IPS-NIHi11 (cell line): ENCODE results near the gene TMEM234.

Source experiments
- DNase-seq: peaks from one replicate; pipeline ENCODE4 v3.0.0; 2012; ENCODE audit warnings: mixed read lengths, low spot score

The TMEM234 gene

DNA sequence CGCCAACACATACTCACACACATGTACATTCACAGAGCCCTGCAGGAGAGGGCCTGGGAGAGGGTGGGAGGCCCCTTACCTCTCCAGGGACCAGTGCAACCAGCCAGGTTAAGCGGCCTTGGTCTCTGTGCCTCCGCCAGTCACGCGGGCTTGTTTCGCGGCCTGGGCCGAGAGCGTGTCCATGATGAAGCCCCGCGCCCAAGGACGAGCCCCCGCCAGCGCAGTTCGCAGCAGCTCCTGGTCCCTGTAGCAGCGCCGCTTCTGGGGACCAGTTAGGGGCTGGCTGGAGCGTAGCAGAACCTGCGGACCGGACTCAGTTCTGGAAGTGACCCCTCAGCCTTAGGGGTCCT is 17.6 kb upstream of the TMEM234 start:
- no peak for DNase-seq

DNA sequence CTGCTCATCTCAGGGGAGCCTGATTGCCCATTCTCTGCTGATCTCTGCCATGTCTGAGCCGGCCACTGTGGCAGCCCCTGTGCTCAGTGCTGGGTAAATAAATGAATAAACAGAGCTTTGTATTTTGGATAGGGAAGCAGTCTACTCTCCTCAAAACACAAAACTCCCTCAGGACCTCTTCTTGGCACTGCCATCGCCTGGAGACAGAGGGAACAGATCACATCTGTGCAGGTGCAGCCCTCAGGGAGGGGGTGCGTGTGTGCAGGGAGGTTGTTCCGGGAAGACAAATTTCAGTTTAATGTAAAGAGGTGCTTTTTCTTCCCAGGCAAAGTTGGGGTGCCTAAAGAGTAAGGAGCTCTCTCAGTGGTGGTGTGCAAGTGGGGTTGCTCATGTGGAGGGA is 17.2 kb upstream of the TMEM234 start:
- DNase-seq = no peak

DNA sequence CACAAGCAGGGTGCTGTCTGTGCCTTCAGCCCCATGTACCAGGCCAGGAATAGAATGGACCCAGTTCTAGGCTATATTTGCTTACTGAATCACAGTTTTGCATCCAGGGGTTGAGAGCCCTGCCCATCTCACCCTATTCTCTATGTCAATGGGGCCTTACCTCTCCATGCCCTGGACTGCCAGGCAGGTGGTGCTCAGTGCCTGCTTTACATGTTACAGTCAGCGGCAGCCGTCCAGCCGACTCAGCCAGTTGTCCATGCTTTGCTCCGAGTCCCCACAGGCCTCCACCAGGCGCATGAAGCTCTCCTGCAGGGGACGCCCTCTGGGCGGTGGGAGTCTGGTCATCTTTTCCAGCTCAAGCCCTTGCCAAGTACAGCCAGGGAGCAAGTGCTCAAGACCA is 12.6 kb upstream of the TMEM234 start:
- DNase-seq = no peak

DNA sequence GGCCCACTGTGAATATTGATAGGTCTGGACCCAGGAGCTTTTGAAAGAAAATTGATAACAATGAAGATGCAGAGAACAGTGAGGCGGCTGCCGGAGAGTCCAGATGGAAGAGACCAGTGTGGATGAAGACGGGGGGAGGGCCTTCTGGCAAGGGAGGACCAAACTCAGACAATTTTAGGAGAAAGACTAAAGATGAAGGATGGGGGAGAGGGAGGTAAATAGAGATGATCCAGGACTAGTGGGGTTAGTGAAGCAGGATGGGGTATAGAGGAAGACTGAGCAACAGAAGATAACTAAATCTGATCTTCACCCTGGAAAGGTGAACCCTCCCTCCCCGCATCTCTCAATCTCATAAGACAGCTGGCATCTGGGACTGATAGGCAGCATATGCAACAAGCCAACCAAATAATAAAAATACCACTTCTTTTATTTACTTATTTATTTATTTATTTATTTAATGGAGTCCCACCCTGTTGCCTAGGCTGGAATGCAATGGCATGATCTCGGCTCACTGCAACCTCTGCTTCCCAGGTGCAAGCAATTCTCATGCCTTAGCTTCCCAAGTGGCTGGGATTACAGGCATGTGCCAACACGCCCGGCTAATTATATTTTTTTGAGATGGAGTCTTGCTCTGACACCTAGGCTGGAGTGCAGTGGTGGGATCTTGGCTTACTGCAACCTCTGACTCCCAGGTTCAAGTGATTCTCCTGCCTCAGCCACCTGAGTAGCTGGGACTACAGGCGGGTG is 10.6 kb upstream of the TMEM234 start:
- no peak for DNase-seq

DNA sequence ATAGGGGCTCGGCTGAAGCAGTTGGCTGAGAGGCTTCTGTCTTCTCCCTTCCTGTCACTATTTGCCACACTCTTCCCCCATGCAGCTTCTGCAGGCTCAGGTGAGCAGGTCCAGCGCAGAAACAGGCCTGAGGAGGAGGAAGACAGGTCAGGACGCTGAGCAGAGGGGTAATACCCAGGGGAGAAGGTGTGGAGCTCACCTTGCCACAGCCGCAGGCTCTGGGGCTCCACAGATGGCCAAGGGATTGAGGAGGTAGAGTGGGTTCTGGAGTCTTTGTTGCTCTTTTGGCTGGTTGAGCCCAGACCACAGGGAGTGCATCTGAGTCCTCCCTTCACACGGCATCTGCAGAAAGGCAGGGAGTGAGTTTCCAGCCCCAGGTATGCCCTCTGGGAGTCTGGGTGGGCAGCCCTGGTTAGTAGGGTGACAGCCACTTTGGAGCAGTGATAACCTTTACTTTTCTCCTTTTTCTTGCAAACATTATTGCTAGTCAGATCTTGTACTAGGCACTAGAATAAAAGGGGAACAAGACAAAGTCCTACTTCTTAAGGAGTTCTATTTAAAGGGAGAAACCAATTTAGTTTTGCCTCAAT is 9.8 kb upstream of the TMEM234 start:
- no peak for DNase-seq

DNA sequence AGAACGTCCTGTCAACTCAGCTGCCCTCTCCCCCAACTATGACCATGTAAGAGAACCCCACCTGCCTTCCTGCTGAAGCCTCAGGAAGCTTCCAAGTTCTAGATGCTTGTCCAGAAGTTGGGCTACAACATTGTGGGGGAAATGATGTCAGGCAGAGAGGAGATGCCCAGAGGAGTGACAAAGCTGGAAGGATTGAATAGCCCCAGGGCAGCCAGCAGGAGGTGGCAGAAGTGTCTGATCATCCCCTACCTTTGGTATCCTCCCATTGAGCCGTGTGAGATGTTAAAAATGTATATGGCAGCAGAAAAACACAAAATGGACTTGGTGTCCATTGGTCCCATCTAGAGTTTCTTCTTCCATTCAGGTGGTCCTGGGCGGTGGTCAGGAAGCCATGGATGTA is 6.6 kb upstream of the TMEM234 start:
- DNase-seq = no peak

DNA sequence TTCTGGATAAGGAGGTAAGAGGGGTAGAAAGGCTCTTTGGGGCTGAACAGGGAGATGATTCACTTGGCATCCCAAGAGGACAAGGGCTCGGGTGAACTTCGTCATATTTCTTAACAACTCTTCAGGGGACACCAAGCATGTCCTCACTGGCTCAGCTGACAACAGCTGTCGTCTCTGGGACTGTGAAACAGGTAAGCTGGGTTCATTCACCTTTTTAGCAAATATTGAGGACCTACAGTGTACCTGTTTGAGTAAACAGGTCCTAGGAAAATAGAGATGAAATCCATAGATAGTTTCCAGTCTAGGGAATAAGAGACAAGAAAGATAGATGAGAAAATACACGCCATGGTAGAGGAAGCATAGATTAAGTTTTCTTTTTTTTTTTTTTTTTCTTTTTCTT is 2.1 kb upstream of the TMEM234 start:
- DNase-seq = no peak

DNA sequence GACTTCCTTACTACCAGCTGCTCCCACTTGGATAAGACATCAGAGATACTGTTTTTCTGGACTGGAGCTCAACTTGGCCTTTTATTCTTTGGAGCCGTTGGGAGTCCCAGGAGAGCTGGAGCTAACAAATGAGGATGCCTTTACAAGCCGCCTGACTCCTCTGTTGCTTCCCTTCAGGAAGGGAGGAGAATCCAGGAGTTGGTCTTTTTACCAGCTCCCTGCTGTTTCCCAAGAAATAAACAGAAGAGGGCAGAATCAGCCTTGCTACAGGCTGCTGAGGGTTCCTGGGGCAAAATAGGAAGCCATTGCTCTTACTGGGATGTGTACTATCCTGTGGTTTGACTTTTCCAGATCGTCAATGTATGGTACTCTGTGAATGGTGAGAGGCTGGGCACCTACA is 1.5 kb upstream of the TMEM234 start:
- no peak for DNase-seq

DNA sequence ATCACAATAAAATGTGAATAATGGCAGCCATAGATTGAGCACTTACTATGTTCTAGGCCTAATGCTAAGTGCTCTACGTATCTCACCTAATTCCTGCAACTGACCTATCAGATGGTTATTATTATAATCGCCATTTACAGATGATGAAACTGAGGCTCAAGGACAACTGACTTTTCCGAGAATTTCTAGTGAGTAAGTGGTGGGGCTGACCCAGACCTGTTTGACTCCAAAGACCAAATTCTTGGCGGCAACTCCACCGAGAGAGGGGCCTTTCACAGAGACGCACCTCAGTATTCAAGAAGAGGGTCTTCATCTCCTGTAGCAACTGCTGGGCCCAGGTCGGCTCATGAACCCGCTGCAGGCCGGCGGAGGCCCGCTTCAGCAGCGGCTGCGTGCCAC is 573 bp downstream of the TMEM234 start:
- DNase-seq = no peak

DNA sequence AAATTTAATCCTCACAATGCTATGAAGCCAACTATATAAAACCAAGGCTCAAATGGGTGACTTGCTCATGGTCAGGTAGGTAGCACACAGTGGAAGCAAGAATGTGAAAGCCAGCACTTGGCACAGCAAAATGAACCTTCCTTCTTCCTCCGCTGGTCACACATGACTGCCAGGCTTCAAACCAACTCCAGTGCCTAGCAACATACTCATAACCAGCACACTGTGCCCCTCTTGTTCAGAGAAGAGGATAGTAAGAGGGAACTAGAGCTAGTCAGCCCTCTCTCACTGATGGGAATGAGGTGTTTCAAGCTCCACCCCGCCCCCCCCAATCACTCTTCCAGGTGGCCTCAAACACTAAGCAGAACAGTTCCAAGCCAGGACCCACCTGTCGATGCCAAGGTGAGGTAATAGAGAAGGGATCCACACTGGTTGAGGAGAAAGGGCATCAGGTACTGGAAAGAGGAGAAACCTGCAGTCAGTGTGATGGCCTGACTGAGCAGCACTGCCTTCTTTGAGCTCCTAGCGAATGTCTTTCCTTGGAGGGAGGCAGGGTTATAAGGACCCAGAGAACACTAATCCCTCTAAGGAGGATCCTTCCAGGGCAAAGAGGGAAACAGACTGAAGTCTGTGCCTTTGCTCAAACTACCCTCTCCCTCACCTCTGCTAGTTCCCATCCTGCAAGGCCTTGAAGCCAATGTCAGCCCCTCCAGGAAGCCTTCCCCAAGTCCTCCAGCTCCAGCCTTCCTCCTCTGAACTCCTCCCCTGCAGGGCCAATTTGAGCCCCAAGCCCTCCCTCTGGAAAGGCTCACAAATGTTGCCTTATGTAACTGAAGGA is 1.2 kb downstream of the TMEM234 start:
- DNase-seq = no peak

DNA sequence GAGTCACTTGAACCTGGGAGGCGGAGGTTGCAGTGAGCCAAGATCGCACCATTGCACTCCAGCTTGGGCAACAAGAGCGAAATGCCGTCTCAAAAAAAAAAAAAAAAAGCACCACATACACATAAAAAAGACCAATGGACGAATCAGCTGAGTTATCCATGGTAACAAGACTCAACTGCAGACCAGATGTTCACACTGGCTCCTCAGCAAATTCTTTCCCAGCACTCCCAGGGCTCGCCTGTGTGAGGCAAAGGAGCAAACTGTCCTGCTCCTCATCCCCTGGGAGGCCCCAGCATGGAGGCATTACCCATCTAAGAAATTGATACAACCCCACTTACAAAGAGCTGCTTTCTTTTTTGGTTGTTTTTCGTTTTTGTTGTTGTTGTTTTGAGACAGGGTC is 3.1 kb downstream of the TMEM234 start:
- DNase-seq = no peak

DNA sequence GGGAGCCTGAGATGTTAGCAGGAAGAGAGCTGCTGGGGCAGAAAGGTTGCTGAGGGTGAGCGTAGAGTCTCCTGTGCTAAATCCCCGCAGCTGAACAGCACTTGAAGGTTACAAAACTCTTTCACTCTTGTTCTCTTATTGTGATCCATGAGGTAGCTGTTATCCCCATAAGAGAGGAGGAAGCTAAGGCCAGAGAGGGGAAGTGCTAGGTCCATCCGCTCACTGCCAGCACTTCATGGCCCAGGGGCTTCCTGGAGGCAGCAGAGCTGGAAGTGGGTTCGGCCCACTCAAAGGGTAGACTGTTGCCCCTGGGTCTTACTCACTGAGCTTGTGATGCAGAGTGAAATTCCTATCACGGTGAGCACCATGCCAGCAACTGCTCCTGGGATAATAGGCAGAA is 5.6 kb downstream of the TMEM234 start:
- no peak for DNase-seq

DNA sequence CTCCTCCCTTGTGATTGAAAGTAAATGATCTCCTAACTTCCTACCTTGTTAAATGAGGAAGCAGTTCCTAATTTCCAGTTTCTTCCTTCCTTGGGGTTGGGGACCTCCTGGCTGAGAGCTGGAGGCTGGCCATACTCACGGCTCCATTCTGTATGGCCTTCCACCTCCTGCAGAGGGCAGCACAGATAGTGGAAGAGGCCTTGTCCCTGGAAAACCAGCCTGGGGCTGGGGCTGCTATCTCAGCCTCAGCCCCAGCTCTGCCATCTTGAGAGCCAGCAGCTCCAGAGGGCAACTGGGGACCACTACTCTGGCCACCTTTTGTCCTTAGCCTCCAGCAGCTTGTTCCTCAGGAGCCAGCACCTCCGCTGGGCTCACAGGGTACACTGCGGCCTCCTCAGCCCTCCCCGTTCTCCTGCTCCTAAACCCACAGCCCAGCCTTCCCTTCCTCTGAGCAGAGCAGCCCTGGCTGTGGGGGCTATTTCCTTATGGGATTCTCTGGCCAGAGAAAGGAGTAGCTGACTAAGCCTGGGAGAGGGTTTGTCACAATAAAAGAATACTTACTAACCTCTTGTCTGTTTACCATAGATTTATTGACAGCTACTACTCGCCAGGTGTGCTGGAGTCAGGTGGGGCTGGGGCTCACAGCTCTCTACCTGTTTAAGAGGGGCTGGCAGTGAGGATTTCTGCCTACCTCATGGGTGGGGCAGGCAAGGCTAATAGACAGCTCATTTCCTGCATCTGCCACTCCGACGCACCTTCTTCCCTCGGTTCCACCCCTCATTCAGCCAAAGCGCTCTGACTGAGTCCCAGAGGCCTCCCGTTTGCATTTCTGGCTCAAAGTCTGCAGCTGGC is 6.3 kb downstream of the TMEM234 start:
- DNase-seq = peak; percentile 81

DNA sequence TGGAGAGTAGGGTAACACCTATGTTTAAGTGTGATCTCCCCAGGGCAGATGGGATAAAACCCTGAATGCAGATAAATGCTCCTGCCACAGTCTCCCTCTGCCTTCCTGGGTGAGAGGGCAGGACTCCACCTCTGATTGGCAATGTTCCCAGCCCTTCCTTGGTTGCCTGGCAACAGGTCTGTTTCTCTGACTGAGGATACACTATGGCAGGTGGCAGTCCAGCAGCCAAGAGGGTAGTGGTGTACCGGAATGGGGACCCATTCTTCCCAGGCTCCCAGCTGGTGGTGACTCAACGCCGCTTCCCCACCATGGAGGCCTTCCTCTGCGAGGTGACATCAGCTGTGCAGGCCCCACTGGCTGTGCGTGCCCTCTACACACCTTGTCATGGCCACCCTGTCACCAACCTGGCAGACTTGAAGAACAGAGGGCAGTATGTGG is 13.2 kb downstream of the TMEM234 start, which contains the start of gene DCDC2B:
Gene DCDC2B, plus strand, starts transcription at position 199 of the 438 bp plus-strand sequence. Its CDS starts 5 bp downstream, at position 204.
- peak; percentile 33 for DNase-seq

DNA sequence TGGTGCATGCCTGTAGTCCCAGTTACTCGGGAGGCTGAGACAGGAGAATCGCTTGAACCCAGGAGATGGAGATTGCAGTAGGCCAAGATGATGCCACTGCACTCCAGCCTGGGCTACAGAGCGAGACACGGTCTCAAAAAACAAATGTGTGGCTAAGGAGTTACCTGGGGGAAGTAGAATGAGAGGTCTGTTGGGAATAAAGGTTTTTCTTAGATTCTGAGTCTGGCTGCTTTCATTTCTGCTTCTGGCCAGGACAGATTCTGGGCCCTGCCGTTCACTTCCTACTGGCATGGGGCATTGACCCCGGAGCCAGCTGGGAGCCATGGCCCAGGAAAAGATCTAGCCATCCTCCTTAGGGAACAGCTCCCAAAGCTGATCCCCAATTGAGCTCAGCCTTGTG is 13.7 kb downstream of the TMEM234 start:
- DNase-seq = no peak

DNA sequence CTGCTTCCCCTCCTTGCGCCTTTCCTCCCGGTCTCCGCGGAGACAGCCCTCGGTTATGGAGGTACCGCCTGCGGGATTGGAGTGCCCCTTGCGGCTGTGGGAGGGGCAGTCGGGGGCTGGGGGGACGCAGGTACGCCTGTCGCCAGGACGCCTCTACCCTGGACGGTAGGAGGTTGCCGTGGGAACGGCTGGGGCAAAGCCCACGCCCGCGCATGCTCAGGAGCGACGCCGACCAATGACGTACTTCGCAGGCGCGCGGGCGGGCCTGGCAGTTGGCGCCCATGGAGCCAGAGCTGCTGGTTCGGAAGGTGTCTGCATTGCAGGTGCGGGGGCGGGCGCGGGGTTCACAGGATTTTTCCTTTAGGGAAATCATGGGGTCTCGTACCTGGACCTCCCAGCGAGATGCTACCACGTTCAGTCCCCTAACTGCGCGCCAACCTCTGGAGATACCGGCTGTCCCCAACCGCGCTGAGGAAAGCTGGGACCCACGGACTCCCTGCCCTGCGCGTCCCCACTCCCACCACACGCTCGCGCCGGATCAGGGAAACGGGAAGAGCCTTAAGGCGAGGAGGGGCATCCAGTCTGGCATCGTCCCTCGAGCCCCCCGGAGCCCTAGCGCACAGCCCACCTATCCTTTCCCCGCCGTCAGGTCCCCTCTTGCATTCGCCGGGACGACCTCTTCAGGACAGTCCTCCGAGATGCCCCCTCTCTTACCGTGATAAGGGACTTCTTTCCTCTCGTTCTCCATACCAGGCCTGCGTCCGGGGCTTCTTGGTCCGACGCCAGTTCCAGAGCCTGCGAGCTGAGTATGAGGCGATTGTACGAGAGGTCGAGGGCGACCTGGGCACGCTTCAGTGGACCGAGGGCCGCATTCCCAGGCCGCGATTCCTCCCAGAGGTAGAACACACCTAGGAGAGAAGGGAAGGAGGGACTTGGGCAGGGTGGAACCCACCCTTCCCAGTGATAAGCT is 16.5 kb downstream of the TMEM234 start, which contains the start of gene IQCC:
Gene IQCC, plus strand, starts transcription at position 271 of the 970 bp plus-strand sequence. Its CDS starts 11 bp downstream, at position 282.
- DNase-seq = peak; percentile 97

DNA sequence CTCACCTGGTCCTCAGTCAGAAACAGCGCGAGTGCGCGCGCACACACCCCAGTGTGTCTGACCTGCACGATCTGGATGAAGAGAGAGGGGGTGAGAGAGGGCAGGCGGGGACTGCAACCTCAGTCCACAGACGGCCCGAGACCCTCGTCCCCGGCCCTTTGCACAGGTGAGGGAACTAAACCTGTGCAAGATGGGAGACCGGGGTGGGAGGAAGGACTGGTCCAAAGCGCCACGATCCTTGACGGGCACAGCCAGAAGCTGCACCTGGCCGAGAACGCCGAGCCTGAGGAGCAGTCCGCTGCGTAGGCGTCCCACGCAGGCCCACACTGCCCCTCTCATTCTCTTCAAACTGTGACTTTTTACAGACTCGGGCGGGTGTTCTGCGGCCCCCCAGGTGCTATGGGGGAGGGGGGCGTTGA is 17.2 kb downstream of the TMEM234 start:
- no peak for DNase-seq

DNA sequence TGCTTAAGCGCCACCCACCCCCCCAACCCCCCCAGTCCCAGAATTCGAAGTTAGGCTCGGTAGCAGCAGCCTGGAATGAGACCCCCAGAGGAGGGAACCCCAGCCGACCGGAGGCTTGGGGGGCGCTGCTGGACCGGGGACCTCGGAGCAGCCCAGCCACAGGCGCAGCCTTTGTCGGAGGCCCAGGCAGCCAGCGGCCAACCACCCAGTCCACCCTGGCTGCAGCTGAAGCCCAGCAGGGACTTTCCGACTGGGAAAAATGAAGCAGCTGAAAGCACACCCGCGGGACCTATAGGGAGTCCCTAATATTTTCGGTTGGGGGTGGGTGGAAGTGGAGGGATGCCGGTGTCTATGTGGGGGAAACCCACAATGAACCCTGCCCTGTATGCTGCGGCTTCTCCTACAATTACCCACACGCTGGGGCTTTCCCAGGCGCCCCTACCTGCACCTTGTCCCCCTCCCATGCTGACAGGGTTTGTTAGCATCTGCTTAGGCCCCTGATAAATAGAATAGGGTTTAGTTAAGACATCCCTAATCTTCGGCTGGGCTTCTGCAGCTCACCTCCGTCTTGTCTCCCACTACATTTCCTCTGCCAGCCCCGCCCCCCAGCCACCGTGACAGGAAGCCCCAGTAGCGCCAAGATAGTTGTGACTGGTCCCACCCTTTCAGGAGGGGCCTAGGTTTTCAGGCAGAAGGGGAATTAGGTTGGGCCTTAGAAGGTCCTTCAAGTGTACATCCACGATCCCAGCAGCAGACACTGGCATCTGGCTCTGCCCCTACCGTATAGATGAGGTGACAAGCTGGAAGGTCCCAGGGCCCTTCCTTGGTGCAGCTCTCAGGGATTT is 20.9 kb downstream of the TMEM234 start:
- DNase-seq = peak; percentile 70

DNA sequence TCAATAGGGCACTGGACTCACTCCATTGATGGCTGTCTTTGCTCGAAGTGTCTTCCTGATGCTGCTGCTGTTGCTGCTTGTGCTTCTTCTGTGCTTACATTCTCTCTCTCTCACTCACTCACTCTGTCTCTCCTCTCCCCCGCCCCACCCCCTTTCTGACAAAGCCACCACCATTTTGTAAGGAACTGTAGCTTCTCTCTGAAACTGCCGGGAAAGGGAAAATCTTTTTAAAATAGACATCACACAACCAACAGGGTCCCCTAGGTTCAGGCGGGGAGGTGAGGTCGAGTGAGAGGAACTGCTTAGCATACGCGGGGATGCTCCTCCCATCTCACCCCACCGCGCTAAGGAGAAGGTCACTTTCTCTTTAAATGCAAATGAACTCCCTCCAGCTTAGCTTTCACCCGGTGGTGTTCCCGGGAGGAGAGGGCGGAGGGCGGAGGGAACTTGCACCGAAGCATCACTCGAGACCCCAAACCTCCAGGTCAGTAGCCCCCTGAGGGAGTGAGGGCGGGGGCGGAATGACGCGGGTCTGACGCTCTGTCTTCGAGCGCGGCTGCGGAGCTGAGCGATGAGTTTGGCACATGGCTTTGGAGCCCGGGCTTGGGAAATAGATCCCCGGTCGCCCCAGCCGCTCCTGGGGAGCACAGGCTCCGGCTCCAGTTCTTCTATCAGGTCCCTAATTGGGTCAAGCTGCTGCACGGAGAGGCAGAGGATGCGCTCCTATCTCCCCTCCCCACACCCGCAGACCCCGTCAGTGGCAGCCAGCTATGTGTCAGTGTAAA is 21.7 kb downstream of the TMEM234 start, which contains the start of gene CCDC28B:
Gene CCDC28B, plus strand, starts transcription at position 370 of the 785 bp plus-strand sequence. CDS start 1,341 bp downstream, outside the sequence.
- peak; percentile 86 for DNase-seq
